Neuronal stem cell (in vitro differentiated cells): ENCODE data around the gene EXOC1.

Experiments
- DNase-seq: peaks from one replicate; pipeline ENCODE4 v3.0.0-alpha.2; 2013; ENCODE audit warnings: low spot score
- H2AFZ ChIP-seq: one replicate; pipeline ENCODE4 v1.6.1; 2013; ENCODE audit warnings: mild to moderate bottlenecking, low read length, inconsistent platforms
- H2AK5ac ChIP-seq: 2 replicates; pipeline ENCODE4 v1.6.1; 2013; ENCODE audit warnings: low read depth, mild to moderate bottlenecking, inconsistent platforms, low read length, moderate library complexity, mixed read lengths
- H2BK120ac ChIP-seq: 2 replicates; pipeline ENCODE4 v1.6.1; 2013; ENCODE audit warnings: low read depth, mild to moderate bottlenecking, inconsistent platforms, low read length, moderate library complexity, mixed read lengths
- H2BK12ac ChIP-seq: one replicate; pipeline ENCODE4 v1.6.1; 2013; ENCODE audit warnings: low read length, inconsistent platforms
- H2BK15ac ChIP-seq: 2 replicates; pipeline ENCODE4 v1.6.1; 2013; ENCODE audit warnings: mild to moderate bottlenecking, low read length, inconsistent platforms, mixed read lengths
- H2BK5ac ChIP-seq: one replicate; pipeline ENCODE4 v1.6.1; 2013; ENCODE audit warnings: inconsistent platforms, mild to moderate bottlenecking, low read length, moderate library complexity
- H3K14ac ChIP-seq: one replicate; pipeline ENCODE4 v1.6.1; 2013; ENCODE audit warnings: low read length, inconsistent platforms
- H3K18ac ChIP-seq: 2 replicates; pipeline ENCODE4 v1.6.1; 2013; ENCODE audit warnings: low read length, inconsistent platforms
- H3K23ac ChIP-seq: 2 replicates; pipeline ENCODE4 v1.6.1; 2013; ENCODE audit warnings: low read depth, mild to moderate bottlenecking, mixed read lengths, low read length, inconsistent platforms; ENCODE audit not compliant: poor library complexity
- H3K27ac ChIP-seq: replicated peaks from 3 replicates; pipeline ENCODE4 v1.5.1; 2013; ENCODE audit warnings: low read length, inconsistent platforms
- H3K27me3 ChIP-seq, 3 experiments: 2 replicates each; pipeline ENCODE4 v1.6.1; 2013; ENCODE audit warnings: low read length in 3 of 3, mild to moderate bottlenecking in 2 of 3, inconsistent platforms in 1 of 3, low read depth in 1 of 3, mixed read lengths in 1 of 3, moderate library complexity in 1 of 3; ENCODE audit not compliant: control insufficient read depth in 3 of 3, insufficient read depth in 3 of 3
- H3K36me3 ChIP-seq, 2 donors: replicated peaks in 1 of 2; 2 replicates each; pipeline ENCODE4 v1.6.1; 2013; ENCODE audit warnings: low read length in 2 of 2; ENCODE audit not compliant: control insufficient read depth in 2 of 2, insufficient read depth in 2 of 2
- H3K4ac ChIP-seq: 2 replicates; pipeline ENCODE4 v1.6.1; 2013; ENCODE audit warnings: inconsistent platforms, mild to moderate bottlenecking, low read length, moderate library complexity
- H3K4me1 ChIP-seq, 2 donors: 1 replicate in 1 of 2; 2 replicates in 1 of 2; pipeline ENCODE4 v1.6.1; 2013; ENCODE audit warnings: low read length in 2 of 2, low read depth in 1 of 2; ENCODE audit not compliant: control insufficient read depth in 2 of 2, insufficient read depth in 1 of 2
- H3K4me2 ChIP-seq: one replicate; pipeline ENCODE4 v1.6.1; 2013; ENCODE audit warnings: mild to moderate bottlenecking, low read length, inconsistent platforms; ENCODE audit not compliant: insufficient read depth, poor library complexity, severe bottlenecking
- H3K4me3 ChIP-seq, 2 donors: 2 replicates each; pipeline ENCODE4 v1.5.1; 2013; ENCODE audit warnings: low read length in 2 of 2, mild to moderate bottlenecking in 2 of 2, inconsistent platforms in 1 of 2, moderate library complexity in 1 of 2
- H3K79me1 ChIP-seq: one replicate; pipeline ENCODE4 v1.6.1; 2013; ENCODE audit warnings: low read depth, mild to moderate bottlenecking, inconsistent platforms, low read length, moderate library complexity
- H3K9ac ChIP-seq: one replicate; pipeline ENCODE4 v1.6.1; 2013; ENCODE audit warnings: mild to moderate bottlenecking, low read depth, low read length, inconsistent platforms; ENCODE audit not compliant: poor library complexity
- H3K9me3 ChIP-seq, 2 donors: replicated peaks in 1 of 2; 2 replicates each; pipeline versions ENCODE3 to v1.6.1; 2013; ENCODE audit warnings: low read length in 2 of 2, mild to moderate bottlenecking in 2 of 2, inconsistent platforms in 1 of 2, low read depth in 1 of 2, mixed read lengths in 1 of 2, moderate library complexity in 1 of 2; ENCODE audit not compliant: control insufficient read depth in 2 of 2, insufficient read depth in 1 of 2
- H4K8ac ChIP-seq: one replicate; pipeline ENCODE4 v1.6.1; 2013; ENCODE audit warnings: low read depth, mild to moderate bottlenecking, inconsistent platforms, low read length, moderate library complexity
- H4K91ac ChIP-seq: one replicate; pipeline ENCODE4 v1.6.1; 2013; ENCODE audit warnings: low read length, low read depth, mild to moderate bottlenecking, inconsistent platforms; ENCODE audit not compliant: poor library complexity
- WGBS, 2 donors: extraction: QIAGEN DNeasy Blood & Tissue Kit; methylation state at CpG; one replicate each; pipeline ENCODE4 v1.1.7; 2013; ENCODE audit warnings: missing lambda C conversion rate in 2 of 2, mixed read lengths in 1 of 2; ENCODE audit not compliant: insufficient read length in 2 of 2, insufficient replicate concordance in 1 of 2; ENCODE audit errors: extremely low coverage in 2 of 2; 5-methylcytosine and 5-hydroxymethylcytosine counted together

Gene EXOC1

GRCh38 chr4:55876387-55876786, 22.9 kb downstream of the EXOC1 start:
- Histone ChIP-seq H2BK120ac (no peak overlapping the region), H2BK12ac (no peak overlapping the region), H3K4me3 (no peak overlapping the region), H4K91ac (no peak overlapping the region), H3K4me2 (no peak overlapping the region), H3K79me1 (no peaks in the 10 kb centered on the region), H3K18ac (no peak overlapping the region), H4K8ac (no peak overlapping the region), H3K36me3 (peaks cover 3 to 80% of the 10 kb centered on the region in 2 donors), H3K27ac (no peak overlapping the region), H3K9me3 (peaks cover 0 to 8% of the 10 kb centered on the region in 2 donors), H3K27me3 (no peaks in the 10 kb centered on the region), H3K23ac (no peak overlapping the region), H3K14ac (no peak overlapping the region), H3K4me1 (no peaks in the 10 kb centered on the region), H3K9ac (no peak overlapping the region), H2BK5ac (no peak overlapping the region), H3K4ac (no peak overlapping the region), H2AK5ac (no peak overlapping the region), H2AFZ (no peak overlapping the region), H2BK15ac (no peak overlapping the region)
- DNase-seq = no peak

- Histone ChIP-seq H3K4ac (no peak overlapping the region), H2BK12ac (no peak overlapping the region), H3K4me3 (no peak overlapping the region), H3K4me1 (peaks cover 1 to 3% of the 10 kb centered on the region in 2 donors), H2BK5ac (no peak overlapping the region), H3K9me3 (peaks cover 0 to 18% of the 10 kb centered on the region in 2 donors), H3K14ac (no peak overlapping the region), H4K8ac (no peak overlapping the region), H3K79me1 (no peaks in the 10 kb centered on the region), H2AFZ (no peak overlapping the region), H3K23ac (no peak overlapping the region), H3K36me3 (peaks cover 0 to 74% of the 10 kb centered on the region in 2 donors), H3K27ac (no peak overlapping the region), H3K4me2 (no peak overlapping the region), H3K18ac (no peak overlapping the region), H4K91ac (no peak overlapping the region), H3K27me3 (no peaks in the 10 kb centered on the region), H2BK120ac (no peak overlapping the region), H2AK5ac (no peak overlapping the region), H3K9ac (no peak overlapping the region), H2BK15ac (no peak overlapping the region)
- WGBS, 2 donors = no CpG with 5 or more reads among the region's 3 CpGs
- no peak for DNase-seq
Measured at GRCh38 chr4:55879224-55879623, 25.8 kb downstream of the EXOC1 start.

DNA sequence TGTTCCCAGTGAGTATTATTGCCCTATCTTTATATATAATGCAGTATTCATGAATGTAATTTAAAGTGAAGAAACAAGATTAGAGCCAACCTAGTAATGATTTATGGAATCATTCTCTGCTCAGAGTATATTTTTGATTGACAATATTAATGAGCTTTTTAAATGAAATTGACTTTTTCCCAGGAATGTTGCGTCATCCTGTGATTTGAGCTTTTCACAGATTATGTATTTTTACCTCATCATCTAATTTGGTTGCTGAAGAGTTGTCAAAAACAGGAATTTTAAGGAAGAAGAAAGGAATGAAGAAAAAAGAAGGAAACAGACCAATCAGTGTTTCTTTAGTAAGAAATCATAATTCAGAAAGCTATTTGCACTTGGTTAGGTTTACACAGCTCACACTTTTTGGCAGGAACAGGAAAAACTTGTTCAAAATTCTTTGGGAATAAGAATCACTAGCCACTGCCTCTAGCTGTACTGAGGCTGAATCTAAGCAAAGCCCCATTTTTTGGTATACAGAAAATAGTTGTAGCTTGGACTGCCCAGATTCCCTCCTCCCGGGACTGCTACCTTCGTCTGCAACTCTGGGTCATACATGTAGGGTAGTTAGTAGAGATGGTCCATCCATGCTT, 27.3 kb downstream of the EXOC1 start:
- Histone ChIP-seq H3K27ac (no peak overlapping the region), H4K8ac (no peak overlapping the region), H3K4me3 (no peak overlapping the region), H3K79me1 (no peaks in the 10 kb centered on the region), H3K4ac (no peak overlapping the region), H3K4me2 (no peak overlapping the region), H3K18ac (no peak overlapping the region), H3K9me3 (peaks cover 0 to 18% of the 10 kb centered on the region in 2 donors), H2BK15ac (no peak overlapping the region), H2BK12ac (no peak overlapping the region), H3K4me1 (peaks cover 1 to 7% of the 10 kb centered on the region in 2 donors), H3K27me3 (no peaks in the 10 kb centered on the region), H2AFZ (no peak overlapping the region), H3K36me3 (peaks cover 0 to 64% of the 10 kb centered on the region in 2 donors), H3K9ac (no peak overlapping the region), H3K23ac (no peak overlapping the region), H3K14ac (no peak overlapping the region), H4K91ac (no peak overlapping the region), H2AK5ac (no peak overlapping the region), H2BK120ac (no peak overlapping the region), H2BK5ac (no peak overlapping the region)
- DNase-seq = no peak
- no CpG with 5 or more reads among the region's 3 CpGs for WGBS, 2 donors

GRCh38 chr4:55884093-55884850, 30.8 kb downstream of the EXOC1 start:
- no peak overlapping the region for H3K4me2 ChIP-seq
- H2AFZ ChIP-seq = no peak overlapping the region
- no peak overlapping the region for H2AK5ac ChIP-seq
- no peaks in the 10 kb centered on the region for H3K79me1 ChIP-seq
- H2BK120ac ChIP-seq = no peak overlapping the region
- no peak overlapping the region for H2BK15ac ChIP-seq
- peaks cover 0 to 18% of the 10 kb centered on the region in 2 donors for H3K9me3 ChIP-seq
- no peak overlapping the region for H2BK5ac ChIP-seq
- no peak overlapping the region for H4K8ac ChIP-seq
- WGBS, 2 donors = no CpG with 5 or more reads among the region's 2 CpGs
- H3K27ac ChIP-seq = no peak overlapping the region
- H4K91ac ChIP-seq = no peak overlapping the region
- no peak overlapping the region for H3K9ac ChIP-seq
- H2BK12ac ChIP-seq = no peak overlapping the region
- no peak overlapping the region for H3K14ac ChIP-seq
- H3K36me3 ChIP-seq = peaks cover 0 to 47% of the 10 kb centered on the region in 2 donors
- H3K4me1 ChIP-seq = peaks cover 1 to 7% of the 10 kb centered on the region in 2 donors
- no peak overlapping the region for H3K4me3 ChIP-seq
- no peaks in the 10 kb centered on the region for H3K27me3 ChIP-seq
- peak; percentile 24 for DNase-seq
- no peak overlapping the region for H3K23ac ChIP-seq
- H3K18ac ChIP-seq = no peak overlapping the region
- H3K4ac ChIP-seq = no peak overlapping the region
